IMR-90 (cell line): ENCODE results near the gene RARS1. TPM values are rescaled to one million over a fixed set of nuclear protein-coding genes. Genes with fewer than 3 reads are reported as not detected.

Source experiments
- ATAC-seq: fragments of 200-7000 bp; cut with Tn5 transposase; 2 replicates; pipeline ENCODE4 v1.9.1; 2020; ENCODE audit warnings: low read depth, mild to moderate bottlenecking, moderate library complexity
- BruUV-seq: library from RNA; stranded (reverse); fragments of 400-500 nt; replicated peaks from 2 replicates; lab custom pipeline; 2021; lab: Mats Ljungman, UMichigan
- CTCF ChIA-PET: fragments of 300-600 bp; formaldehyde crosslinking; extraction: SDS; loops from one replicate; lab custom pipeline; 2021; ENCODE audit warnings: antibody characterized with exemption; lab: Yijun Ruan, JAX
- POLR2A ChIA-PET: fragments of 300-600 bp; sonication (Branson Sonifier 250); formaldehyde crosslinking; loops from one replicate; lab custom pipeline; 2022; ENCODE audit warnings: antibody characterized with exemption; ENCODE audit not compliant: unreplicated experiment; lab: Charles Lee
- DNase-seq: peaks from one replicate; pipeline ENCODE4 v3.0.0; 2013
- H2AFZ ChIP-seq: replicated peaks from 2 replicates; pipeline ENCODE3; 2013; ENCODE audit warnings: low read length, mild to moderate bottlenecking; ENCODE audit not compliant: poor library complexity
- H2AK5ac ChIP-seq: 2 replicates; pipeline ENCODE4 v1.6.1; 2013; ENCODE audit warnings: low read depth, low read length, inconsistent platforms
- H2AK9ac ChIP-seq: replicated peaks from 2 replicates; pipeline ENCODE3; 2013; ENCODE audit warnings: mild to moderate bottlenecking, low read depth, low read length, moderate library complexity; ENCODE audit not compliant: poor library complexity
- H2BK120ac ChIP-seq: 2 replicates; pipeline ENCODE4 v1.6.1; 2013; ENCODE audit warnings: low read depth, low read length, inconsistent platforms
- H2BK15ac ChIP-seq: 3 replicates; pipeline ENCODE4 v1.6.1; 2013; ENCODE audit warnings: low read depth, low read length, inconsistent platforms
- H2BK20ac ChIP-seq: 2 replicates; pipeline ENCODE4 v1.6.1; 2013; ENCODE audit warnings: low read depth, mild to moderate bottlenecking, inconsistent platforms, low read length, moderate library complexity
- H2BK5ac ChIP-seq: 2 replicates; pipeline ENCODE4 v1.6.1; 2013; ENCODE audit warnings: mild to moderate bottlenecking, low read depth, low read length, inconsistent platforms; ENCODE audit not compliant: poor library complexity, severe bottlenecking
- H3K14ac ChIP-seq: replicated peaks from 2 replicates; pipeline ENCODE4 v1.6.1; 2013; ENCODE audit warnings: low read depth, low read length, inconsistent platforms
- H3K18ac ChIP-seq: 2 replicates; pipeline ENCODE4 v1.6.1; 2013; ENCODE audit warnings: low read depth, low read length, control low read depth
- H3K23ac ChIP-seq: 2 replicates; pipeline ENCODE4 v1.6.1; 2013; ENCODE audit warnings: low read depth, low read length, inconsistent platforms
- H3K27ac ChIP-seq: 2 replicates; pipeline ENCODE4 v1.5.1; 2013; ENCODE audit warnings: mild to moderate bottlenecking, control low read depth, low read length; ENCODE audit not compliant: insufficient read depth
- H3K27me3 ChIP-seq: 2 replicates; pipeline ENCODE4 v1.6.1; 2013; ENCODE audit warnings: low read length; ENCODE audit not compliant: control insufficient read depth, insufficient read depth
- H3K36me3 ChIP-seq: 2 replicates; pipeline ENCODE4 v1.6.1; 2013; ENCODE audit warnings: low read length, mixed read lengths; ENCODE audit not compliant: control insufficient read depth, insufficient read depth
- H3K4ac ChIP-seq: 2 replicates; pipeline ENCODE4 v1.6.1; 2013; ENCODE audit warnings: low read depth, low read length, inconsistent platforms
- H3K4me1 ChIP-seq: 2 replicates; pipeline ENCODE4 v1.6.1; 2013; ENCODE audit warnings: low read length, mixed read lengths; ENCODE audit not compliant: control insufficient read depth, insufficient read depth
- H3K4me2 ChIP-seq: 2 replicates; pipeline ENCODE4 v1.6.1; 2013; ENCODE audit warnings: low read depth, mild to moderate bottlenecking, control low read depth, low read length, moderate library complexity
- H3K4me3 ChIP-seq: 2 replicates; pipeline ENCODE4 v1.5.1; 2013; ENCODE audit warnings: low read depth, mild to moderate bottlenecking, control low read depth, low read length, moderate library complexity; ENCODE audit not compliant: insufficient read depth
- H3K56ac ChIP-seq: 2 replicates; pipeline ENCODE4 v1.6.1; 2013; ENCODE audit warnings: low read length, inconsistent platforms; ENCODE audit not compliant: insufficient read depth; ENCODE audit errors: extremely low read depth
- H3K79me1 ChIP-seq, 2 experiments: 2 replicates each; pipeline ENCODE4 v1.6.1; 2013; ENCODE audit warnings: low read length in 2 of 2, inconsistent platforms in 1 of 2, low read depth in 1 of 2
- H3K9ac ChIP-seq: 2 replicates; pipeline ENCODE4 v1.6.1; 2013; ENCODE audit warnings: low read depth, low read length, control low read depth
- H3K9me1 ChIP-seq: 2 replicates; pipeline ENCODE4 v1.6.1; 2013; ENCODE audit warnings: low read length, inconsistent platforms; ENCODE audit not compliant: insufficient read depth
- H3K9me3 ChIP-seq: 2 replicates; pipeline ENCODE4 v1.6.1; 2013; ENCODE audit warnings: low read length; ENCODE audit not compliant: control insufficient read depth, insufficient read depth
- H4K20me1 ChIP-seq: 2 replicates; pipeline ENCODE4 v1.6.1; 2013; ENCODE audit warnings: low read length, inconsistent platforms; ENCODE audit not compliant: insufficient read depth
- H4K5ac ChIP-seq: 2 replicates; pipeline ENCODE4 v1.6.1; 2013; ENCODE audit warnings: mild to moderate bottlenecking, low read depth, low read length, control low read depth
- H4K8ac ChIP-seq, 2 experiments: 2 replicates each; pipeline ENCODE4 v1.6.1; 2013; ENCODE audit warnings: low read depth in 2 of 2, low read length in 2 of 2, control low read depth in 1 of 2, inconsistent platforms in 1 of 2
- H4K91ac ChIP-seq: 2 replicates; pipeline ENCODE4 v1.6.1; 2013; ENCODE audit warnings: low read depth, low read length, inconsistent platforms; ENCODE audit not compliant: insufficient read depth
- BHLHE40 ChIP-seq: fragments of 150-350 bp; IDR thresholded peaks from 2 replicates; pipeline ENCODE4 v1.6.1; 2016; ENCODE audit warnings: mild to moderate bottlenecking, low read depth, low read length
- FOS ChIP-seq: fragments of 150-350 bp; IDR thresholded peaks from 2 replicates; pipeline ENCODE4 v1.6.1; 2016; ENCODE audit warnings: low read depth, low read length
- WGBS, 2 experiments: methylation state at CpG; one replicate each; pipeline versions ENCODE4 v1.1.5 to v1.1.7; 2013; ENCODE audit warnings: missing lambda C conversion rate in 2 of 2; ENCODE audit not compliant: insufficient read length in 1 of 2; ENCODE audit errors: extremely low coverage in 2 of 2; 5-methylcytosine and 5-hydroxymethylcytosine counted together
- dilution Hi-C: fragments of 300-500 bp; cut with HindIII; formaldehyde crosslinking; loops from one replicate; pipeline ENCODE4 v1.14.3; 2018; ENCODE audit warnings: low sequenced_read_pairs; ENCODE audit not compliant: unreplicated experiment
- in situ Hi-C: fragments of 300-500 bp; cut with MboI; formaldehyde crosslinking; loops from 3 replicates; pipeline ENCODE4 v1.14.3; 2019; ENCODE audit warnings: low sequenced_read_pairs, inconsistent platforms, mixed read lengths
- intact Hi-C: fragments of 100-400 bp; cut with micrococcal nuclease; formaldehyde crosslinking; loops from 2 replicates; pipeline ENCODE4 v1.10.0; 2022
- polyA plus RNA-seq, 3 experiments: library from polyadenylated mRNA; depleted of rRNA; stranded (reverse); fragments of >200 nt; gene quantifications; 2 replicates each; pipeline ENCODE4 v1.2.3, GENCODE V29; 2012; ENCODE audit warnings: low replicate concordance in 1 of 3
- total RNA-seq: library from RNA; depleted of rRNA; stranded (reverse); fragments of >200 nt; gene quantifications from 2 replicates; pipeline ENCODE4 v1.2.3, GENCODE V29; 2012

RARS1 gene
- total and polyA plus RNA-seq, 2 of the 4 experiments (the other 2 are of a cell fraction), result 80.4 to 153 TPM

DNA sequence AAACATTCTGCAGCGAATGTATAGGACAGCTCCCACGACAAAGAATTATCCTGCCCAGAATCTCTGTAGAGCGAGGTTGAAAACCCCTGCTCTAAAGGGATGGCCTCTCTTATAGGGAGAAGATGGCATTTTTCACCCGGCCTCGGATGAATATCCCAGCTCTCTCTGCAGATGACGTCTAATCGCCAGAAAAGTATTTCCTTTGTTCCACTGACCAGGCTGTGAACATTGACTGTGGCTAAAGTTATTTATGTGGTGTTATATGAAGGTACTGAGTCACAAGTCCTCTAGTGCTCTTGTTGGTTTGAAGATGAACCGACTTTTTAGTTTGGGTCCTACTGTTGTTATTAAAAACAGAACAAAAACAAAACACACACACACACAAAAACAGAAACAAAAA lies 17.4 kb upstream of the RARS1 start:
- whole genome bisulfite sequencing, 2 experiments, result no CpG with 5 or more reads among the region's 8 CpGs
- Histone ChIP-seq H2AK5ac (no peak overlapping the region), H3K36me3 (peaks cover 4% of the 10 kb centered on the region; the same call in 1 of the 2 replicates), H3K4me1 (peaks cover 19% of the 10 kb centered on the region), H3K27ac (peak overlapping the region; percentile 38; the same call in 1 of the 2 replicates), H2BK15ac (no peak overlapping the region; the same call in 2 of the 3 replicates), H3K9me1 (peaks cover 23% of the 10 kb centered on the region), H3K23ac (peak overlapping the region; percentile 88), H3K4ac (peak overlapping the region; percentile 62; the same call in 1 of the 2 replicates), H3K4me3 (no peak overlapping the region), H4K5ac (peak overlapping the region; percentile 9; the same call in 1 of the 2 replicates), H3K4me2 (peak overlapping the region; percentile 11), H4K8ac (peak overlapping the region in 1 of 2 experiments; percentile 70; a peak in 2 of 4 replicates), H3K14ac (peak overlapping the region; percentile 73), H2AK9ac (no peak overlapping the region), H2AFZ (peak overlapping the region; percentile 74), H3K79me1 (peaks cover 0 to 3% of the 10 kb centered on the region in 2 experiments; a peak in 1 of 4 replicates), H3K9me3 (no peaks in the 10 kb centered on the region), H3K9ac (peak overlapping the region; percentile 6; the same call in 1 of the 2 replicates), H3K56ac (no peak overlapping the region), H3K18ac (peak overlapping the region; percentile 10), H2BK20ac (peak overlapping the region; percentile 57; the same call in 1 of the 2 replicates), H2BK5ac (peak overlapping the region; percentile 53), H4K20me1 (no peaks in the 10 kb centered on the region; the same call in 1 of the 2 replicates), H4K91ac (peak overlapping the region; percentile 16; the same call in 1 of the 2 replicates), H3K27me3 (no peaks in the 10 kb centered on the region), H2BK120ac (peak overlapping the region; percentile 58)
- ATAC-seq (peak; percentile 12; the same call in 1 of the 2 replicates), DNase-seq (peak; percentile 93)
- CTCF ChIA-PET, result interaction anchor here (0.6 kb wide), 1 partner anchor 1590 kb away, joined by 3 read pairs; no protein-coding TSS in a partner anchor
- TF ChIP-seq BHLHE40 (no peak), FOS (peak; percentile 44)
- POLR2A ChIA-PET, result no interaction called here
- in situ Hi-C loops, result no loop called here
- BruUV-seq, result no TSS peak
- dilution Hi-C loops, result no loop called here
- intact Hi-C loops, result no loop called here
